ENCODE results near the gene LIMCH1. TPM values are rescaled to one million over a fixed set of nuclear protein-coding genes. Genes with fewer than 3 reads are reported as not detected.

Gene LIMCH1
- polyA plus RNA-seq, 1 donor (not counting 4 experiments of a cell fraction or from before 2014, with no cell fraction given): 1.1 TPM

- Histone ChIP-seq H3K4me3 (ENCODE audit: control insufficient read depth in 2 of 3, extremely low read depth in 1 of 3, insufficient read depth in 2 of 3, low read depth in 1 of 3, low read length in 3 of 3) (no peak overlapping the region), H3K9me1 (ENCODE audit: control insufficient read depth, extremely low read depth, insufficient read depth, low read length) (no peaks in the 10 kb centered on the region), H3K4me2 (ENCODE audit: control insufficient read depth, extremely low read depth, insufficient read depth, low read depth, low read length) (no peak overlapping the region), H3K36me3 (ENCODE audit: control insufficient read depth in 2 of 2, extremely low read depth in 1 of 2, insufficient read depth in 2 of 2, low read length in 2 of 2) (no peaks in the 10 kb centered on the region), H3K9me3 (ENCODE audit: control insufficient read depth, low read depth, low read length) (no peaks in the 10 kb centered on the region), H3K27ac (ENCODE audit: control insufficient read depth, insufficient read depth, low read length) (no peak overlapping the region), H2AFZ (ENCODE audit: control insufficient read depth, low read length) (no peak overlapping the region), H4K20me1 (ENCODE audit: control insufficient read depth, extremely low read depth, insufficient read depth, low read length) (no peaks in the 10 kb centered on the region), H3K4me1 (ENCODE audit: control insufficient read depth, extremely low read depth, insufficient read depth, low read length) (no peaks in the 10 kb centered on the region), H3K9ac (ENCODE audit: control insufficient read depth, extremely low read depth, insufficient read depth, low read length) (no peak overlapping the region), H3K27me3 (ENCODE audit: control insufficient read depth, extremely low read depth, insufficient read depth, low read length) (peaks cover 11% of the 10 kb centered on the region), H3K79me2 (ENCODE audit: control insufficient read depth, insufficient read depth, low read length) (no peaks in the 10 kb centered on the region)
- no peak for DNase-seq (ENCODE audit: low read depth, low spot score)
- FAIRE-seq: no peak
- TF ChIP-seq, protein P1, sequence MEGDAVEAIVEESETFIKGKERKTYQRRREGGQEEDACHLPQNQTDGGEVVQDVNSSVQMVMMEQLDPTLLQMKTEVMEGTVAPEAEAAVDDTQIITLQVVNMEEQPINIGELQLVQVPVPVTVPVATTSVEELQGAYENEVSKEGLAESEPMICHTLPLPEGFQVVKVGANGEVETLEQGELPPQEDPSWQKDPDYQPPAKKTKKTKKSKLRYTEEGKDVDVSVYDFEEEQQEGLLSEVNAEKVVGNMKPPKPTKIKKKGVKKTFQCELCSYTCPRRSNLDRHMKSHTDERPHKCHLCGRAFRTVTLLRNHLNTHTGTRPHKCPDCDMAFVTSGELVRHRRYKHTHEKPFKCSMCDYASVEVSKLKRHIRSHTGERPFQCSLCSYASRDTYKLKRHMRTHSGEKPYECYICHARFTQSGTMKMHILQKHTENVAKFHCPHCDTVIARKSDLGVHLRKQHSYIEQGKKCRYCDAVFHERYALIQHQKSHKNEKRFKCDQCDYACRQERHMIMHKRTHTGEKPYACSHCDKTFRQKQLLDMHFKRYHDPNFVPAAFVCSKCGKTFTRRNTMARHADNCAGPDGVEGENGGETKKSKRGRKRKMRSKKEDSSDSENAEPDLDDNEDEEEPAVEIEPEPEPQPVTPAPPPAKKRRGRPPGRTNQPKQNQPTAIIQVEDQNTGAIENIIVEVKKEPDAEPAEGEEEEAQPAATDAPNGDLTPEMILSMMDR (optimal IDR thresholded peaks at IDR 0.05 in 1 of 3, IDR thresholded peaks at IDR 0.05 in 1 of 3, conservative IDR thresholded peaks at IDR 0.05 in 1 of 3; ENCODE audit: extremely low read depth in 1 of 3, insufficient read depth in 2 of 3, low read length in 3 of 3): no peak
- no peak for TF ChIP-seq EZH2 (IDR thresholded peaks at IDR 0.05; ENCODE audit: low read length)
- dilution Hi-C loops (cut with MboI; ENCODE audit: extremely low pct_ligation_motif_present, low sequenced_read_pairs): no loop called here
These were observed 115.6 kb downstream of the LIMCH1 start for GRCh38 chr4:41653523-41653922.

DNA sequence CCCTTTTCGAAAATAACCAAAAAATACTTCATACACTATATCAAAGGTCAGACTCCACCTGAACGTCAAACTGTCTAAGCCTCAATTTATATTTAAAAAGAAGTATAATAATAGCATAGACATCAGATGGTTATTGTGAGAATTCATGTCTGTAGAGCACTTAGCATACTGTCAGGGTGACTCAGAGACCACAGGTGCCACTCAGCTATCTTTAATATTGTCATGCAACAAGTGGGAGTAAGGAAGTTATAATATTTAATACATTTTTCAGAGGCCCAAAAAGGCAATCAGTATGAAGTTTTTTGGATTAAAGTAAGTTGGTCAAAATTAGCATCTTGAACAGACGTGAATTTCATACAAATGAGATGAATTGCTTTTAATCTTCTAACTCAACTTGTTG lies 117.2 kb downstream of the LIMCH1 start:
- no peaks in the 10 kb centered on the region for H3K79me2 ChIP-seq (ENCODE audit: control insufficient read depth, insufficient read depth, low read length)
- H2AFZ ChIP-seq (ENCODE audit: control insufficient read depth, low read length): no peak overlapping the region
- no peak overlapping the region for H3K4me3 ChIP-seq (ENCODE audit: control insufficient read depth in 2 of 3, extremely low read depth in 1 of 3, insufficient read depth in 2 of 3, low read depth in 1 of 3, low read length in 3 of 3)
- no peak overlapping the region for H3K4me2 ChIP-seq (ENCODE audit: control insufficient read depth, extremely low read depth, insufficient read depth, low read depth, low read length)
- FAIRE-seq (no peak), DNase-seq (ENCODE audit: low read depth, low spot score) (no peak)
- TF ChIP-seq, protein P1 (optimal IDR thresholded peaks at IDR 0.05 in 1 of 3, IDR thresholded peaks at IDR 0.05 in 1 of 3, conservative IDR thresholded peaks at IDR 0.05 in 1 of 3; ENCODE audit: extremely low read depth in 1 of 3, insufficient read depth in 2 of 3, low read length in 3 of 3): no peak
- TF ChIP-seq EZH2 (IDR thresholded peaks at IDR 0.05; ENCODE audit: low read length): no peak
- no peaks in the 10 kb centered on the region for H3K36me3 ChIP-seq (ENCODE audit: control insufficient read depth in 2 of 2, extremely low read depth in 1 of 2, insufficient read depth in 2 of 2, low read length in 2 of 2)
- no peaks in the 10 kb centered on the region for H4K20me1 ChIP-seq (ENCODE audit: control insufficient read depth, extremely low read depth, insufficient read depth, low read length)
- H3K9me3 ChIP-seq (ENCODE audit: control insufficient read depth, low read depth, low read length): no peaks in the 10 kb centered on the region
- H3K9ac ChIP-seq (ENCODE audit: control insufficient read depth, extremely low read depth, insufficient read depth, low read length): no peak overlapping the region
- dilution Hi-C loops (cut with MboI; ENCODE audit: extremely low pct_ligation_motif_present, low sequenced_read_pairs): no loop called here
- no peaks in the 10 kb centered on the region for H3K9me1 ChIP-seq (ENCODE audit: control insufficient read depth, extremely low read depth, insufficient read depth, low read length)
- H3K27ac ChIP-seq (ENCODE audit: control insufficient read depth, insufficient read depth, low read length): no peak overlapping the region
- peaks cover 11% of the 10 kb centered on the region for H3K27me3 ChIP-seq (ENCODE audit: control insufficient read depth, extremely low read depth, insufficient read depth, low read length)
- H3K4me1 ChIP-seq (ENCODE audit: control insufficient read depth, extremely low read depth, insufficient read depth, low read length): no peaks in the 10 kb centered on the region

Measured in keratinocyte (primary cell).